Measurements from ENCODE around the gene POU3F1.

DNA sequence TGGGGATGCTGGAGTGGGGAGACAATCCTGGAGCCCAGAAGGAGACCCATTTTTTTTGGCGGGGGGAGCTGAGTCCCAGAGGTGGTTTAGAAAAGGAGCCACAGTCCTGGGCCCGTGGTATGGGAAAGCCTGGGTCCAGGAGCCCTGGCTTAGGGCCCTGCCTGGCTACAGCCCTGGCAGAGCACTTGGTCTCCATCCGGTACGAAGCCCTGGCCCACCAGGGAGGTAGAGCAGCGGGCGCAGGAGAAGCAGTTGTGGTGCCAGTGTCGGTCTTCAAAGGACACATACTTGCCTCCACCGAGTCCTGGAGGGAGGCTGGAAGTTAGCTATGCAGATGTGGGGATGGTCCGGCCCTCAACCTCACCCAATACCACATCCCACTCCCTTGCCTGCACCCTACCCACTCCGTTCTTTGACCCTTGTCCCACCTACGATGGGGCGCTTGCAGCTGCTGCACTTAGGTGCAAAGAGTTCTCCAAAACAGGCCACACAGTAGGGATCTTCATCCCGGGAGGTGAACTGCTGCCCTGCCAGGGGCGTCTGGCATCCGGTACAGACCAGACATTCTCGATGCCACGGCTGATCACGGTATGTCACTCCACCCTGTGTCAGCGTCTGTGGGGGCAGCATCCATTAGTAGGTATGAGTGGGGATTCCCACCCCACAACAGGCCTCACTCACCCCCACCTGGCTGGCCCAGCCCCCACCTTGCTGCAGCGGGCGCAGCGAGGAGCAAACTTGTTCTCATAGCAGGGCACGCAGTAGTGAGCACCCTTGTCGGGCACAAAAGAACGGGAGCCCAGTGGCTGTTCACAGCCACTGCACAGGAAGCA is 49.1 kb downstream of the POU3F1 start:
- no peak for TF ChIP-seq POLR2A (IDR thresholded peaks at IDR 0.05)
- TF ChIP-seq, protein P1, sequence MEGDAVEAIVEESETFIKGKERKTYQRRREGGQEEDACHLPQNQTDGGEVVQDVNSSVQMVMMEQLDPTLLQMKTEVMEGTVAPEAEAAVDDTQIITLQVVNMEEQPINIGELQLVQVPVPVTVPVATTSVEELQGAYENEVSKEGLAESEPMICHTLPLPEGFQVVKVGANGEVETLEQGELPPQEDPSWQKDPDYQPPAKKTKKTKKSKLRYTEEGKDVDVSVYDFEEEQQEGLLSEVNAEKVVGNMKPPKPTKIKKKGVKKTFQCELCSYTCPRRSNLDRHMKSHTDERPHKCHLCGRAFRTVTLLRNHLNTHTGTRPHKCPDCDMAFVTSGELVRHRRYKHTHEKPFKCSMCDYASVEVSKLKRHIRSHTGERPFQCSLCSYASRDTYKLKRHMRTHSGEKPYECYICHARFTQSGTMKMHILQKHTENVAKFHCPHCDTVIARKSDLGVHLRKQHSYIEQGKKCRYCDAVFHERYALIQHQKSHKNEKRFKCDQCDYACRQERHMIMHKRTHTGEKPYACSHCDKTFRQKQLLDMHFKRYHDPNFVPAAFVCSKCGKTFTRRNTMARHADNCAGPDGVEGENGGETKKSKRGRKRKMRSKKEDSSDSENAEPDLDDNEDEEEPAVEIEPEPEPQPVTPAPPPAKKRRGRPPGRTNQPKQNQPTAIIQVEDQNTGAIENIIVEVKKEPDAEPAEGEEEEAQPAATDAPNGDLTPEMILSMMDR (IDR thresholded peaks at IDR 0.05), result no peak

All from esophagus squamous epithelium (tissue), 4 donors.